HG03571 (cell line): ENCODE measurements around the gene FGGY.
"Not testable (repeated sequence)": the region's sequence is repeated elsewhere in the genome, so short reads cannot be mapped to it uniquely, and the experiment has no call there.

Experiments
- ATAC-seq: cut with Tn5 transposase; IDR thresholded peaks from one replicate; pipeline ENCODE4 v1.9.1; 2021; ENCODE audit not compliant: unreplicated experiment

The FGGY gene

GRCh38 chr1:59346429-59346828 is 49.5 kb downstream of the FGGY start:
- ATAC-seq: no peak

- ATAC-seq: no peak
These were observed 52.2 kb downstream of the FGGY start for GRCh38 chr1:59349101-59349500.

GRCh38 chr1:59350521-59350920 is 53.6 kb downstream of the FGGY start:
- no peak for ATAC-seq

GRCh38 chr1:59352065-59352464 is 55.2 kb downstream of the FGGY start:
- ATAC-seq: no peak

- no peak for ATAC-seq
These were observed 56.6 kb downstream of the FGGY start for GRCh38 chr1:59353453-59353852.

- not testable (repeated sequence) for ATAC-seq
These were observed 57.3 kb downstream of the FGGY start for GRCh38 chr1:59354239-59354638.

- ATAC-seq: no peak
These were observed 57.9 kb downstream of the FGGY start for GRCh38 chr1:59354709-59355337.

- no peak for ATAC-seq
These were observed 58.5 kb downstream of the FGGY start for GRCh38 chr1:59355361-59355760.

GRCh38 chr1:59356627-59357026 is 59.7 kb downstream of the FGGY start:
- ATAC-seq: no peak

GRCh38 chr1:59357645-59358320 is 60.9 kb downstream of the FGGY start:
- ATAC-seq: no peak

GRCh38 chr1:59359325-59359724 is 62.4 kb downstream of the FGGY start:
- ATAC-seq: no peak

- no peak for ATAC-seq
These were observed 63.3 kb downstream of the FGGY start for GRCh38 chr1:59360170-59360569.

- ATAC-seq: no peak
These were observed 63.8 kb downstream of the FGGY start for GRCh38 chr1:59360729-59361128.

- no peak for ATAC-seq
These were observed 64.9 kb downstream of the FGGY start for GRCh38 chr1:59361766-59362165.

GRCh38 chr1:59364037-59364436 is 67.1 kb downstream of the FGGY start:
- ATAC-seq: no peak

GRCh38 chr1:59366346-59366745 is 69.5 kb downstream of the FGGY start:
- no peak for ATAC-seq

- ATAC-seq: no peak
These were observed 70.6 kb downstream of the FGGY start for GRCh38 chr1:59367301-59368007.

GRCh38 chr1:59368008-59368670 is 71.2 kb downstream of the FGGY start:
- no peak for ATAC-seq

GRCh38 chr1:59375321-59376220 is 78.7 kb downstream of the FGGY start:
- ATAC-seq: no peak

GRCh38 chr1:59377350-59377904 is 80.5 kb downstream of the FGGY start:
- no peak for ATAC-seq
